Right lobe of liver (tissue), 6 donors: Measurements from ENCODE around the gene UBE2J1. TPM values are rescaled to one million over a fixed set of nuclear protein-coding genes. Genes with fewer than 3 reads are reported as not detected.
A peak's percentile ranks its signal among the peaks of the same experiment; 100 is the strongest.

ENCODE experiments used
- ATAC-seq, 4 donors: fragments of 200-7000 bp; cut with Tn5 transposase; one replicate each; pipeline ENCODE4 v1.9.1; 2020; ENCODE audit warnings: mild to moderate bottlenecking in 4 of 4, moderate library complexity in 4 of 4
- DNase-seq, 3 donors: peaks; one replicate each; pipeline ENCODE4 v3.0.0-alpha.2; 2020
- H3K27ac ChIP-seq, 3 donors: fragments of 200-600 bp; one replicate each; pipeline ENCODE4 v1.8.0; 2022
- H3K27me3 ChIP-seq, 2 donors: fragments of 200-600 bp; one replicate each; pipeline ENCODE4 v1.8.0; 2022
- H3K36me3 ChIP-seq, 4 donors: fragments of 200-600 bp; sonication (generic) in 1 of 4; one replicate each; pipeline versions ENCODE4 v1.5.1 to v1.8.0; 2017 to 2022; ENCODE audit warnings: control low read depth in 1 of 4
- H3K4me1 ChIP-seq, 4 donors: fragments of 200-600 bp; sonication (generic) in 1 of 4; one replicate each; pipeline versions ENCODE4 v1.5.1 to v1.8.0; 2017 to 2022; ENCODE audit warnings: control low read depth in 1 of 4
- H3K4me3 ChIP-seq, 3 donors: fragments of 200-600 bp; one replicate each; pipeline ENCODE4 v1.8.0; 2022
- H3K9me3 ChIP-seq, 4 donors: fragments of 200-600 bp; sonication (generic) in 1 of 4; one replicate each; pipeline versions ENCODE4 v1.5.1 to v1.8.0; 2017 to 2022; ENCODE audit warnings: control low read depth in 1 of 4
- POLR2A ChIP-seq: fragments of 450-650 bp; IDR thresholded peaks from one replicate; pipeline ENCODE4 v1.6.1; 2017; ENCODE audit warnings: antibody characterized with exemption, mild to moderate bottlenecking
- WGBS: methylation state at CpG from one replicate; pipeline ENCODE4 v1.1.6; 2018; ENCODE audit warnings: low coverage, low lambda C conversion rate; ENCODE audit not compliant: insufficient coverage; ENCODE audit errors: missing lambda C conversion rate; 5-methylcytosine and 5-hydroxymethylcytosine counted together
- intact Hi-C, 2 donors: fragments of 100-400 bp; cut with DNase I; formaldehyde crosslinking; loops; one replicate each; pipeline versions ENCODE4 v1.11.2 to v1.14.1; 2022
- total RNA-seq, 6 experiments: library from RNA; depleted of rRNA in 2 of 6; stranded (reverse); fragments of >200 nt in 2 of 6; fragmentation: NEBNext Ultra II Directional in 3 of 6; extraction: Animal tissue kit (Norgen Biotek cat#: 25700) in 3 of 6; gene quantifications; one replicate each; pipeline versions ENCODE4 v1.1.0 to v1.2.4, GENCODE V29; 2016 to 2023
- TF ChIP-seq, protein P1 (sequence below), 4 donors: fragments of 200-600 bp in 3 of 4; fragments of 450-650 bp in 1 of 4; IDR thresholded peaks; one replicate each; pipeline versions ENCODE4 v1.5.1 to v1.8.0; 2016 to 2022; ENCODE audit warnings: antibody characterized with exemption in 4 of 4, mild to moderate bottlenecking in 2 of 4
- donor health status: DM: no; HTN: yes; CAD: no.
- donor health status: DM: no; HTN: no; CAD: no.
- donor health status: DM: no; HTN: no; CAD: no.
- donor health status: DM: no; HTN: yes; CAD: no.
- donor health status: DM: no; HTN: yes; CAD: no.

Gene UBE2J1
- total RNA-seq, 6 experiments from 2014 or later, result 14.9 to 22.3 (median 19.7) TPM

DNA sequence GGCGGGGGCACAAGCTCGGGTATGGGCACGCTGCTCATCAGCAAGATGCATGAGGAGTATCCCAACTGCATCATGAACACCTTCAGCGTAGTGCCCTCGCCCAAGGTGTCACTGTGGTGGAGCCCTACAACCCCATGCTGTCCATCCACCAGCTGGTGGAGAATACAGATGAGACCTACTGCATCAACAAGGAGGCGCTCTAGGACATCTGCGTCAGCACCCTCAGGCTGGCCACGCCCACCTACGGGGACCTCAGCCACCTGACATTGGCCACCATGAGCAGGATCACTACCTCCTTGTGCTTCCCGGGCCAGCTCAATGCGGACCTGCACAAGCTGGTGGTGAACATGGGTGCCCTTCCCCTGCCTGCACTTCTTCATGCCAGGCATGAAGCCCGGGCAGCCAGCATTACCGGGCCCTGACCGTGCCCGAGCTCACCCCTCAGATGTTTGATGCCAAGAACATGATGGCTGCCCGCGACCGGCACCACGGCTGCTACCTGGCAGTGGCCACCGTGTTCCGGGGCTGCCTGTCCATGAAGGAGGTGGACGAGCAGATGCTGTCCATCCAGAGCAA is 50.2 kb downstream of the UBE2J1 start:
- DNase-seq, result no peak

DNA sequence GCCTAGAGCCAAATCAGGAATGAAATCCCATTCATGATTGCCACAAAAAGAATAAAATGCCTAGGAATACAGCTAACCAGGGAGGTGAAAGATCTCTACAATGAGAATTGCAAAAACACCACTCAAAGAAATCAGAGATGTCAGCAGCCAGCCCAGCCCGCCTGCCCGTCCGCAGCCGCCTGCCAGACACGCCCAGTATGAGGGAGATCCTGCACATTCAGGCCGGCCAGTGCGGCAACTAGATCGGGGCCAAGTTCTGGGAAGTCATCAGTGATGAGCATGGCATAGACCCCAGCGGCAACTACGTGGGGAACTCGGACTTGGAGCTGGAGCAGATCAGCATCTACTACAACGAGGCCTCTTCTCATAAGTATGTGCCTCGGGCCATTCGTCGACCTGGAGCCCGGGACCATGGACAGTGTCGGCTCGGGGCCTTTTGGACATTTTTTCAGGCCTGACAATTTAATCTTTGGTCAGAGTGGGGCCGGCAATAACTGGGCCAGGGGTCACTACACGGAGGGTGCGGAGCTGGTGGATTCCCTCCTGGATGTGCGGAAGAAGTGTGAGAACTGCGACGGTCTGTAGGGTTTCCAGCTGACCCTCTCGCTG is 50.8 kb downstream of the UBE2J1 start:
- DNase-seq (no peak), ATAC-seq (no peak)
- Histone ChIP-seq H3K27ac (no peak overlapping the region), H3K4me3 (no peak overlapping the region), H3K4me1 (no peaks in the 10 kb centered on the region), H3K36me3 (no peaks in the 10 kb centered on the region), H3K27me3 (no peaks in the 10 kb centered on the region), H3K9me3 (no peaks in the 10 kb centered on the region)
- intact Hi-C loops, result no loop called here
- 84% methylated on average over 18 of the region's 25 CpGs for WGBS
- no peak for TF ChIP-seq POLR2A
- TF ChIP-seq, protein P1, sequence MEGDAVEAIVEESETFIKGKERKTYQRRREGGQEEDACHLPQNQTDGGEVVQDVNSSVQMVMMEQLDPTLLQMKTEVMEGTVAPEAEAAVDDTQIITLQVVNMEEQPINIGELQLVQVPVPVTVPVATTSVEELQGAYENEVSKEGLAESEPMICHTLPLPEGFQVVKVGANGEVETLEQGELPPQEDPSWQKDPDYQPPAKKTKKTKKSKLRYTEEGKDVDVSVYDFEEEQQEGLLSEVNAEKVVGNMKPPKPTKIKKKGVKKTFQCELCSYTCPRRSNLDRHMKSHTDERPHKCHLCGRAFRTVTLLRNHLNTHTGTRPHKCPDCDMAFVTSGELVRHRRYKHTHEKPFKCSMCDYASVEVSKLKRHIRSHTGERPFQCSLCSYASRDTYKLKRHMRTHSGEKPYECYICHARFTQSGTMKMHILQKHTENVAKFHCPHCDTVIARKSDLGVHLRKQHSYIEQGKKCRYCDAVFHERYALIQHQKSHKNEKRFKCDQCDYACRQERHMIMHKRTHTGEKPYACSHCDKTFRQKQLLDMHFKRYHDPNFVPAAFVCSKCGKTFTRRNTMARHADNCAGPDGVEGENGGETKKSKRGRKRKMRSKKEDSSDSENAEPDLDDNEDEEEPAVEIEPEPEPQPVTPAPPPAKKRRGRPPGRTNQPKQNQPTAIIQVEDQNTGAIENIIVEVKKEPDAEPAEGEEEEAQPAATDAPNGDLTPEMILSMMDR (IDR thresholded peaks at IDR 0.05), result no peak

More for the DNA sequence above, 50.2 kb downstream of the UBE2J1 start:
- Histone ChIP-seq H3K4me1 (no peaks in the 10 kb centered on the region), H3K9me3 (no peaks in the 10 kb centered on the region), H3K27me3 (no peaks in the 10 kb centered on the region), H3K27ac (no peak overlapping the region), H3K36me3 (no peaks in the 10 kb centered on the region), H3K4me3 (no peak overlapping the region)
- intact Hi-C loops, result no loop called here
- peak in 1 of 4 donors; percentile 12 for ATAC-seq
- no CpG with 5 or more reads among the region's 22 CpGs for WGBS
- TF ChIP-seq POLR2A, result no peak
- TF ChIP-seq, protein P1 (IDR thresholded peaks at IDR 0.05), result no peak

DNA sequence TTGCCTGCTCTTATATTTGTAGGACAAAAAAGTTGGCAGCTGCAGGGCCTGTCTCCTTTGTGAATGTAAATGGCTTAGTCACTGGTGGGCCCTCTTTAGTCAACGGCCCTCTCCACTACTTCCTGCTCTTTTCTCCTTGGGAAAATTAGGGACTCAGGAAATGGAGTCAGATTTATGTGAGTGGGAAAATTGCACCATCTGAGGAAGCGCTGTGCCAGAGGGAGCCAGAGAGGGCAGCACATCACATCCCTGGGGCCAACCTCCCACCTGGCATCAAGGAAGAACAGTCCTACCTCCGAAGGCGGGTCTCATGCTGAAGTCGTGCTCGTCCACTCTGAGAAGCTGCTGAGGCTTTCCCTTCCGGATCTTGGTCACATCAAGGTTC is 53.1 kb downstream of the UBE2J1 start:
- H3K27me3 ChIP-seq, result no peaks in the 10 kb centered on the region
- H3K9me3 ChIP-seq, result no peaks in the 10 kb centered on the region
- intact Hi-C loops, result no loop called here
- no peaks in the 10 kb centered on the region for H3K36me3 ChIP-seq
- H3K4me3 ChIP-seq, result no peak overlapping the region
- DNase-seq (no peak), ATAC-seq (no peak)
- no peak for TF ChIP-seq POLR2A
- TF ChIP-seq, protein P1 (IDR thresholded peaks at IDR 0.05), result no peak
- no peaks in the 10 kb centered on the region for H3K4me1 ChIP-seq
- 66% methylated on average over 3 of the region's 7 CpGs for WGBS
- no peak overlapping the region for H3K27ac ChIP-seq

DNA sequence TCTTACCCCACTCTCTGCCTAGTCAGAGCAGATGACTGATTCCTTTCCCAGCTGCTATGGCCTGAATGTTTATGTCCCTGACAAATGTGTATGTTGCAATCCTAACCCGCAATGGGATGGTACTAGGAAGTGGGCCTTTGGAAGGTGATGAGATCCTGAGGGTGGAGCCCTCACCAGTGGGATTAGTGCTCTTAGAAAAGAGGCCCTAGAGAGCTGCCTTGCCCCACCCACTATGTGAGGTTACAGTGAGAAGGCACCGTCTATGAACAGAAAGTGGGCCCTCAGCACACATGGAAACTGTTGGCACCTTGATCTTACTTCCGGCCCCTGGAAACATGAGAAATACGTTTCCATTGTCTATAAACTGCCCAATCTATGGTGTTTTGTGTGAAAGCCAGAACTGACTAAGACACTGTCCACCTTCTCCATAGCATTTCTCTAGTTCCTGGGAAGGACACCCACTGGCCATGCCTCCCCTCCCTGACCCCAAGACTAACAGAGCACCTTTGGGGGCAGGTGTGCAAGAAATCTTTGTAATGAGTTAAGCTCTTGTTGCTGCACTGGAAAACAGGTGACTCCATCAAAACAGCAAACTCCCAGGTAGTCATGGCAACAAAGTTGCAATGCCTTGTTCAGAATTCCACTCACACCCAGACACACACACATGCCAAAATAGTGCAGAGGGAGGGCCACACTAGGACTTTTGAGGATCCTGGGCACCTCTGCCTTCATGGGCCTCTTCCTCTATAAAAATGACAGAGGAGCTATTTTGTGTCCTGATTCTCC is 53.6 kb downstream of the UBE2J1 start:
- no peak overlapping the region for H3K4me3 ChIP-seq
- no peaks in the 10 kb centered on the region for H3K36me3 ChIP-seq
- DNase-seq (no peak), ATAC-seq (no peak)
- intact Hi-C loops, result no loop called here
- no peak for TF ChIP-seq POLR2A
- H3K4me1 ChIP-seq, result no peaks in the 10 kb centered on the region
- H3K27ac ChIP-seq, result no peak overlapping the region
- H3K9me3 ChIP-seq, result no peaks in the 10 kb centered on the region
- no peaks in the 10 kb centered on the region for H3K27me3 ChIP-seq
- 83% methylated on average over 1 of the region's 4 CpGs for WGBS
